WTC11 (cell line): Measurements from ENCODE around the gene MMS22L.

ENCODE experiments used
- ATF2 ChIP-seq: sonication (generic); formaldehyde crosslinking; IDR thresholded peaks from 2 replicates; pipeline ENCODE4 v1.8.1; 2022; ENCODE audit warnings: low read depth, missing genetic modification reagents, borderline replicate concordance
- NFYB ChIP-seq: sonication (generic); formaldehyde crosslinking; conservative IDR thresholded peaks from 2 replicates; pipeline ENCODE4 v1.8.0; 2022; ENCODE audit warnings: low read depth, missing genetic modification reagents
- SP1 ChIP-seq: sonication (generic); formaldehyde crosslinking; conservative IDR thresholded peaks from 2 replicates; pipeline ENCODE4 v1.8.1; 2022; ENCODE audit warnings: missing genetic modification reagents
- TEAD4 ChIP-seq: sonication (generic); formaldehyde crosslinking; IDR thresholded peaks from 2 replicates; pipeline ENCODE4 v1.8.0; 2022; ENCODE audit warnings: mild to moderate bottlenecking, missing genetic modification reagents
- ZNF219 ChIP-seq: sonication (generic); formaldehyde crosslinking; IDR thresholded peaks from 2 replicates; pipeline ENCODE4 v1.8.0; 2023; ENCODE audit warnings: missing genetic modification reagents, mild to moderate bottlenecking, borderline replicate concordance
- TF ChIP-seq, protein P1 (sequence below): fragments of 200-600 bp; IDR thresholded peaks from 2 replicates; pipeline ENCODE4 v1.8.0; 2022; ENCODE audit warnings: antibody characterized with exemption

- TF ChIP-seq ATF2 (CRISPR knock-in tag) (no peak), SP1 (no peak), ZNF219 (CRISPR knock-in tag) (no peak), NFYB (CRISPR knock-in tag) (no peak), TEAD4 (CRISPR knock-in tag) (no peak)
- TF ChIP-seq, protein P1, sequence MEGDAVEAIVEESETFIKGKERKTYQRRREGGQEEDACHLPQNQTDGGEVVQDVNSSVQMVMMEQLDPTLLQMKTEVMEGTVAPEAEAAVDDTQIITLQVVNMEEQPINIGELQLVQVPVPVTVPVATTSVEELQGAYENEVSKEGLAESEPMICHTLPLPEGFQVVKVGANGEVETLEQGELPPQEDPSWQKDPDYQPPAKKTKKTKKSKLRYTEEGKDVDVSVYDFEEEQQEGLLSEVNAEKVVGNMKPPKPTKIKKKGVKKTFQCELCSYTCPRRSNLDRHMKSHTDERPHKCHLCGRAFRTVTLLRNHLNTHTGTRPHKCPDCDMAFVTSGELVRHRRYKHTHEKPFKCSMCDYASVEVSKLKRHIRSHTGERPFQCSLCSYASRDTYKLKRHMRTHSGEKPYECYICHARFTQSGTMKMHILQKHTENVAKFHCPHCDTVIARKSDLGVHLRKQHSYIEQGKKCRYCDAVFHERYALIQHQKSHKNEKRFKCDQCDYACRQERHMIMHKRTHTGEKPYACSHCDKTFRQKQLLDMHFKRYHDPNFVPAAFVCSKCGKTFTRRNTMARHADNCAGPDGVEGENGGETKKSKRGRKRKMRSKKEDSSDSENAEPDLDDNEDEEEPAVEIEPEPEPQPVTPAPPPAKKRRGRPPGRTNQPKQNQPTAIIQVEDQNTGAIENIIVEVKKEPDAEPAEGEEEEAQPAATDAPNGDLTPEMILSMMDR, result no peak
Measured at GRCh38 chr6:97123652-97124051, 159.4 kb downstream of the MMS22L start.
